ENCODE measurements around the gene PIP4K2A.
"Not testable (repeated sequence)": the region's sequence is repeated elsewhere in the genome, so short reads cannot be mapped to it uniquely, and the experiment has no call there.

Gene PIP4K2A

GRCh38 chr10:22520645-22521044, 193.7 kb downstream of the PIP4K2A start:
- not testable (repeated sequence) for H3K27me3 ChIP-seq (ENCODE audit: low read depth, low read length); H3K4me1 ChIP-seq (ENCODE audit: control insufficient read depth in 1 of 2, insufficient read depth in 2 of 2, low read length in 2 of 2); H3K4me3 ChIP-seq (ENCODE audit: low read depth in 1 of 2, low read length in 2 of 2); H3K9me3 ChIP-seq (ENCODE audit: control insufficient read depth in 1 of 2, low read length in 2 of 2); H3K36me3 ChIP-seq (ENCODE audit: control insufficient read depth in 1 of 2, insufficient read depth in 2 of 2, low read length in 2 of 2); H3K27ac ChIP-seq (ENCODE audit: low read length)

DNA sequence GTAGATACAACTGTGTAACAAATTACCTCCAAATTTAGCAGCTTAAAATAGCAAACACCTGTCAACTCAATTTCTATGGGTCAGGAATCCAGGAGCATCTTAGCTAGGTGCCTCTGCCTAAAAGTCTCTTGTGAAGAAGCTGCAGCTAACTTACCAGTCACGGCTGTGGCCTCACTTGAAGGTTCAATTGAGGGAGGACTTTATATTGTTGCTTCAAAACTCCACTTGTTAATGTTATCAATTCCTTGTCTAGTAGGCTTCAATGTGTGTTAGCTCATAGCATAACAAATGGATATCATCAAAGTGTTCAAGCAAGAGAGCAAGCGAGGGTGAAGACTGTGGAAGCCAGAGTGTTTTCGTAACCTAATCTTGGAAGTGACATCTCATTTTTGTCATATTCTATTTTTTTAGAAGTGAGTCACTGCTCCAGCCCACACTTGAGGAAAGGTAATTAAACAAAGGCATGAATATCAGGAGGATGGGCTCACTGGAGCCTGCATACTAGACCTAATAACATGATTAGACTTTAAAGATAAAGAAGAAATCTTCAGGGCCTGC, 196.1 kb downstream of the PIP4K2A start:
- Histone ChIP-seq H3K36me3 (ENCODE audit: control insufficient read depth in 1 of 2, insufficient read depth in 2 of 2, low read length in 2 of 2) (no peaks in the 10 kb centered on the region), H3K27me3 (ENCODE audit: low read depth, low read length) (no peaks in the 10 kb centered on the region), H3K9me3 (ENCODE audit: control insufficient read depth in 1 of 2, low read length in 2 of 2) (peaks cover 0 to 3% of the 10 kb centered on the region in 2 donors), H3K4me3 (ENCODE audit: low read depth in 1 of 2, low read length in 2 of 2) (no peak overlapping the region), H3K27ac (ENCODE audit: low read length) (no peak overlapping the region), H3K4me1 (ENCODE audit: control insufficient read depth in 1 of 2, insufficient read depth in 2 of 2, low read length in 2 of 2) (no peaks in the 10 kb centered on the region)

DNA sequence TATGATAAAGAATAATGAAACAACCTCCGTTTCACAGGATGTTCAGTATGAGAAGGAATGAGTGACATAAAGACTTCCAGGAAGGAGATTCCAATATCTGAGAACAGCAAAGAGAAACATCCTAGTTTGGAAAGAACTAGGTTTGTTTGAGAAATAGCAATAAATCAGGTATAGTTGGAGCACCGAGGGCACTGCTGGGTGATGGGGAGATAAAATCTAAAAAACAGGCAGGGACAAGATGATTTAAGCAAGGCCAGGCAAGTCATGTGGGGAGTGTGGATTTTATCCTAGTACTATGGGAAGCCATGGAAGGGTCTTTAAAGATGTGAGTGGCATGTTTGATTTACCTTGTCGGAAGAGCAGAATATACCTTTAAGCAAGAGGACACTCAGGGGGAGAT, 199.4 kb downstream of the PIP4K2A start:
- no peaks in the 10 kb centered on the region for H3K9me3 ChIP-seq (ENCODE audit: control insufficient read depth in 1 of 2, low read length in 2 of 2)

DNA sequence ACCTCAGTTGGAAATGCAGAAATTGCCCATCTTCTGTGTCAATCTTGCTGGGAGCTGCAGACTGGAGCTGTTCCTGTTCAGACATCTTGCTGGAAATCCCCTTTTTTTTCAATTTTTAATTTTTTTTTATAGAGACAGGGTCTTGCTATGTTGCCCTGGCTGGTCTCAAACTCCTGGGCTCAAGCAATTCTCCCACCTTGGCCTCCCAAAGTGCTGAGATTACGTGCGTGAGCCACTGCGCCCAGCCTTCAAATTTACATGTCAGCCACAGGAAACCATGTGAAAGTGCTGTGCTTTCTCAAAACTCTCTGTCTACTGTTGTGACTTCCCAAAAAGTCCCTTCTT, 200.0 kb downstream of the PIP4K2A start:
- H3K27ac ChIP-seq (ENCODE audit: low read length); H3K27me3 ChIP-seq (ENCODE audit: low read depth, low read length); H3K4me3 ChIP-seq (ENCODE audit: low read depth in 1 of 2, low read length in 2 of 2); H3K36me3 ChIP-seq (ENCODE audit: control insufficient read depth in 1 of 2, insufficient read depth in 2 of 2, low read length in 2 of 2); H3K9me3 ChIP-seq (ENCODE audit: control insufficient read depth in 1 of 2, low read length in 2 of 2); H3K4me1 ChIP-seq (ENCODE audit: control insufficient read depth in 1 of 2, insufficient read depth in 2 of 2, low read length in 2 of 2): not testable (repeated sequence)

More for the DNA sequence above, 199.4 kb downstream of the PIP4K2A start:
- Histone ChIP-seq H3K4me1 (ENCODE audit: control insufficient read depth in 1 of 2, insufficient read depth in 2 of 2, low read length in 2 of 2) (no peaks in the 10 kb centered on the region), H3K4me3 (ENCODE audit: low read depth in 1 of 2, low read length in 2 of 2) (no peak overlapping the region), H3K27me3 (ENCODE audit: low read depth, low read length) (no peaks in the 10 kb centered on the region), H3K36me3 (ENCODE audit: control insufficient read depth in 1 of 2, insufficient read depth in 2 of 2, low read length in 2 of 2) (no peaks in the 10 kb centered on the region), H3K27ac (ENCODE audit: low read length) (no peak overlapping the region)

DNA sequence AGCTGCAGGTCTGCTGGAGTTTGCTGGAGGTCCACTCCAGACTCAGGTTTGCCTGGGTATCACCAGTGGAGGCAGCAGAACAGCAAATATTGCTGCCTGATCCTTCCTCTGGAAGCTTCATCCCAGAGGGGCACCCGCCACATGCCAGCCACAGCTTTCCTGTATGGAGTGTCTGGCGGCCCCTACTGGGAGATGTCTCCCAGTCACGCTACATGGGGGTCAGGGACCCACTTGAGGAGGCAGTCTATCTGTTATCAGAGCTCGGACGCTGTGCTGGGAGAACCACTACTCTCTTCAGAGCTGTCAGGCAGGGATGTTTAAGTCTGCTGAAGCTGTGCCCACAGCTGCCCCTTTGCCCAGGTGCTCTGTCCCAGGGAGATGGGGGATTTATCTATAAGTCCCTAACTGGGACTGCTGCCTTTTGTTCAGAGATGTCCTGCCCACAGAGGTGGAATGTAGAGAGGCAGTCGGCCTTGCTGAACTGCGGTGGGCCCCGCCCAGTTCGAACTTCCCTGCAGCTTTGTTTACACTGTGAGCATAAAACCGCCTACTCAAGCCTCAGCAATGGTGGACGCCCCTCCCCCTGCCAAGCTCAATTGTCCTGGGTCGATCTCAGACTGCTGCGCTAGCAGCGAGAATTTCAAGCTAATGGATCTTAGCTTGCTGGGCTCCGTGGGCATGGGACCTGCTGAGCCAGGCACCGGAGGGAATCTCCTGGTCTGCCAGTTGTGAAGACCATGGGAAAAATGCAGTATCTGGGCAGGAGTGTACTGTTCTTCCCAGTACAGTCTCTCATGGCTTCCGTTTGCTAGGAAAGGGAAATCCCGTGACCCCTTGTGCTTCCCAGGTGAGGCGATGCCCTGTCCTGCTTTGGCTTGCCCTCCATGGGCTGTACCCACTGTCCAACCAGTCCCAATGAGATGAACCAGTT, 200.6 kb downstream of the PIP4K2A start:
- not testable (repeated sequence) for H3K9me3 ChIP-seq (ENCODE audit: control insufficient read depth in 1 of 2, low read length in 2 of 2); H3K36me3 ChIP-seq (ENCODE audit: control insufficient read depth in 1 of 2, insufficient read depth in 2 of 2, low read length in 2 of 2); H3K27ac ChIP-seq (ENCODE audit: low read length); H3K4me3 ChIP-seq (ENCODE audit: low read depth in 1 of 2, low read length in 2 of 2); H3K27me3 ChIP-seq (ENCODE audit: low read depth, low read length); H3K4me1 ChIP-seq (ENCODE audit: control insufficient read depth in 1 of 2, insufficient read depth in 2 of 2, low read length in 2 of 2)

GRCh38 chr10:22512015-22512414, 202.4 kb downstream of the PIP4K2A start:
- not testable (repeated sequence) for H3K27ac ChIP-seq (ENCODE audit: low read length); H3K27me3 ChIP-seq (ENCODE audit: low read depth, low read length); H3K36me3 ChIP-seq (ENCODE audit: control insufficient read depth in 1 of 2, insufficient read depth in 2 of 2, low read length in 2 of 2); H3K4me3 ChIP-seq (ENCODE audit: low read depth in 1 of 2, low read length in 2 of 2); H3K9me3 ChIP-seq (ENCODE audit: control insufficient read depth in 1 of 2, low read length in 2 of 2); H3K4me1 ChIP-seq (ENCODE audit: control insufficient read depth in 1 of 2, insufficient read depth in 2 of 2, low read length in 2 of 2)

GRCh38 chr10:22508214-22508613, 206.2 kb downstream of the PIP4K2A start:
- not testable (repeated sequence) for H3K36me3 ChIP-seq (ENCODE audit: control insufficient read depth in 1 of 2, insufficient read depth in 2 of 2, low read length in 2 of 2); H3K4me3 ChIP-seq (ENCODE audit: low read depth in 1 of 2, low read length in 2 of 2); H3K27me3 ChIP-seq (ENCODE audit: low read depth, low read length); H3K27ac ChIP-seq (ENCODE audit: low read length); H3K4me1 ChIP-seq (ENCODE audit: control insufficient read depth in 1 of 2, insufficient read depth in 2 of 2, low read length in 2 of 2); H3K9me3 ChIP-seq (ENCODE audit: control insufficient read depth in 1 of 2, low read length in 2 of 2)

- H3K27me3 ChIP-seq (ENCODE audit: low read depth, low read length): no peaks in the 10 kb centered on the region
- H3K4me3 ChIP-seq (ENCODE audit: low read depth in 1 of 2, low read length in 2 of 2): no peak overlapping the region
- H3K9me3 ChIP-seq (ENCODE audit: control insufficient read depth in 1 of 2, low read length in 2 of 2): no peaks in the 10 kb centered on the region
- H3K27ac ChIP-seq (ENCODE audit: low read length): no peak overlapping the region
- H3K4me1 ChIP-seq (ENCODE audit: control insufficient read depth in 1 of 2, insufficient read depth in 2 of 2, low read length in 2 of 2): peaks cover 0 to 2% of the 10 kb centered on the region in 2 donors
- no peaks in the 10 kb centered on the region for H3K36me3 ChIP-seq (ENCODE audit: control insufficient read depth in 1 of 2, insufficient read depth in 2 of 2, low read length in 2 of 2)
Observed at GRCh38 chr10:22505911-22506685, 208.3 kb downstream of the PIP4K2A start.

GRCh38 chr10:22504766-22505165, 209.6 kb downstream of the PIP4K2A start:
- Histone ChIP-seq H3K9me3 (ENCODE audit: control insufficient read depth in 1 of 2, low read length in 2 of 2) (no peaks in the 10 kb centered on the region), H3K36me3 (ENCODE audit: control insufficient read depth in 1 of 2, insufficient read depth in 2 of 2, low read length in 2 of 2) (no peaks in the 10 kb centered on the region), H3K4me1 (ENCODE audit: control insufficient read depth in 1 of 2, insufficient read depth in 2 of 2, low read length in 2 of 2) (peaks cover 0 to 9% of the 10 kb centered on the region in 2 donors), H3K27me3 (ENCODE audit: low read depth, low read length) (no peaks in the 10 kb centered on the region), H3K27ac (ENCODE audit: low read length) (no peak overlapping the region), H3K4me3 (ENCODE audit: low read depth in 1 of 2, low read length in 2 of 2) (no peak overlapping the region)

GRCh38 chr10:22503315-22504088, 210.9 kb downstream of the PIP4K2A start:
- Histone ChIP-seq H3K4me1 (ENCODE audit: control insufficient read depth in 1 of 2, insufficient read depth in 2 of 2, low read length in 2 of 2) (peaks cover 0 to 9% of the 10 kb centered on the region in 2 donors), H3K9me3 (ENCODE audit: control insufficient read depth in 1 of 2, low read length in 2 of 2) (no peaks in the 10 kb centered on the region), H3K4me3 (ENCODE audit: low read depth in 1 of 2, low read length in 2 of 2) (no peak overlapping the region), H3K36me3 (ENCODE audit: control insufficient read depth in 1 of 2, insufficient read depth in 2 of 2, low read length in 2 of 2) (no peaks in the 10 kb centered on the region), H3K27me3 (ENCODE audit: low read depth, low read length) (no peaks in the 10 kb centered on the region), H3K27ac (ENCODE audit: low read length) (no peak overlapping the region)

DNA sequence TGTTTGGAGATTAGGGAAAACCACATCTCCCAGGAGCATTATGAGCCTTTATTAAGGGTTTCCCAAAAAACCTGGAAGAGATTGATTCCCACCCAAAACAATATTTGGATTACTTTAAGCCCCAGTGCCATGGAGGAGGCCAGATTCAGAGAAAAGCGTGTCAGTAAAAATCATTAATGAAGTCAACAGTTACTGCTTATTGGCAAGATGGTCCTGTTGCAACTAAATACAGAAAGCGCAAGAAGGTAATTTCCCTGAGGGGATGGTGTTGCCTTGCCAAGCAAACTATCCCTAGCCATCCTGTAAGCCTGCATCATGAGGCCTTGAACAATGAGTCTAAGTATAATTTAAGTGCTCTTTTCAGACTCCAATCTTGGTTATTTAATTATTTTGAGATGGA, 212.5 kb downstream of the PIP4K2A start:
- H3K27ac ChIP-seq (ENCODE audit: low read length): no peak overlapping the region
- H3K27me3 ChIP-seq (ENCODE audit: low read depth, low read length): no peaks in the 10 kb centered on the region
- no peak overlapping the region for H3K4me3 ChIP-seq (ENCODE audit: low read depth in 1 of 2, low read length in 2 of 2)
- no peaks in the 10 kb centered on the region for H3K36me3 ChIP-seq (ENCODE audit: control insufficient read depth in 1 of 2, insufficient read depth in 2 of 2, low read length in 2 of 2)
- H3K4me1 ChIP-seq (ENCODE audit: control insufficient read depth in 1 of 2, insufficient read depth in 2 of 2, low read length in 2 of 2): peaks cover 0 to 9% of the 10 kb centered on the region in 2 donors
- no peaks in the 10 kb centered on the region for H3K9me3 ChIP-seq (ENCODE audit: control insufficient read depth in 1 of 2, low read length in 2 of 2)

Data from muscle layer of duodenum (tissue), 2 donors.